Measurements from ENCODE around the gene PDE8B. TPM values are rescaled to one million over a fixed set of nuclear protein-coding genes. Genes with fewer than 3 reads are reported as not detected.

Gene PDE8B
- total RNA-seq, 2 donors from 2014 or later, result 0.10 TPM; not detected in 1

GRCh38 chr5:77181596-77182304 lies 28.7 kb upstream of the PDE8B start:
- no peak for DNase-seq (ENCODE audit: low spot score in 2 of 2)
- H3K9me3 Mint-ChIP-seq, result no peaks in the 10 kb centered on the region
- H3K36me3 Mint-ChIP-seq, result no peaks in the 10 kb centered on the region
- H3K27ac Mint-ChIP-seq, result no peak overlapping the region
- ATAC-seq, result no peak

GRCh38 chr5:77182367-77182766 lies 28.1 kb upstream of the PDE8B start:
- no peak for DNase-seq (ENCODE audit: low spot score in 2 of 2)
- no peak for ATAC-seq
- Mint-ChIP-seq H3K36me3 (no peaks in the 10 kb centered on the region), H3K27ac (no peak overlapping the region), H3K9me3 (no peaks in the 10 kb centered on the region)

- ATAC-seq (no peak), DNase-seq (ENCODE audit: low spot score in 2 of 2) (no peak)
- H3K27ac Mint-ChIP-seq, result no peak overlapping the region
- H3K9me3 Mint-ChIP-seq, result no peaks in the 10 kb centered on the region
- H3K36me3 Mint-ChIP-seq, result no peaks in the 10 kb centered on the region
These were observed 23.7 kb upstream of the PDE8B start for GRCh38 chr5:77186652-77187370.

- Mint-ChIP-seq H3K9me3 (no peaks in the 10 kb centered on the region), H3K36me3 (no peaks in the 10 kb centered on the region), H3K27ac (no peak overlapping the region)
- DNase-seq (ENCODE audit: low spot score in 2 of 2) (no peak), ATAC-seq (no peak)
These were observed 21.1 kb upstream of the PDE8B start for GRCh38 chr5:77189421-77189820.

GRCh38 chr5:77192441-77193050 lies 17.9 kb upstream of the PDE8B start:
- DNase-seq (ENCODE audit: low spot score in 2 of 2), result no peak
- Mint-ChIP-seq H3K27ac (no peak overlapping the region), H3K36me3 (peaks cover 2 to 4% of the 10 kb centered on the region in 2 donors), H3K9me3 (peaks cover 2 to 3% of the 10 kb centered on the region in 2 donors)
- ATAC-seq, result no peak

- DNase-seq (ENCODE audit: low spot score in 2 of 2) (no peak), ATAC-seq (no peak)
- Mint-ChIP-seq H3K36me3 (peaks cover 16% of the 10 kb centered on the region in 2 donors), H3K27ac (no peak overlapping the region), H3K9me3 (peaks cover 11 to 12% of the 10 kb centered on the region in 2 donors)
These were observed 15.7 kb upstream of the PDE8B start for GRCh38 chr5:77194762-77195161.

GRCh38 chr5:77197840-77198554 lies 12.5 kb upstream of the PDE8B start:
- H3K9me3 Mint-ChIP-seq, result peaks cover 11 to 12% of the 10 kb centered on the region in 2 donors
- no peak for DNase-seq (ENCODE audit: low spot score in 2 of 2)
- H3K36me3 Mint-ChIP-seq, result peaks cover 16% of the 10 kb centered on the region in 2 donors
- H3K27ac Mint-ChIP-seq, result no peak overlapping the region
- no peak for ATAC-seq

GRCh38 chr5:77200663-77201062 lies 9.8 kb upstream of the PDE8B start:
- H3K27ac Mint-ChIP-seq, result no peak overlapping the region
- H3K9me3 Mint-ChIP-seq, result peaks cover 11 to 12% of the 10 kb centered on the region in 2 donors
- peaks cover 16% of the 10 kb centered on the region in 2 donors for H3K36me3 Mint-ChIP-seq
- DNase-seq (ENCODE audit: low spot score in 2 of 2) (no peak), ATAC-seq (no peak)

GRCh38 chr5:77202145-77202544 lies 8.3 kb upstream of the PDE8B start:
- H3K36me3 Mint-ChIP-seq, result peaks cover 16% of the 10 kb centered on the region in 2 donors
- H3K27ac Mint-ChIP-seq, result no peak overlapping the region
- peaks cover 11 to 12% of the 10 kb centered on the region in 2 donors for H3K9me3 Mint-ChIP-seq
- DNase-seq (ENCODE audit: low spot score in 2 of 2), result no peak
- no peak for ATAC-seq

GRCh38 chr5:77204967-77205366 lies 5.5 kb upstream of the PDE8B start:
- Mint-ChIP-seq H3K27ac (no peak overlapping the region), H3K36me3 (peaks cover 5% of the 10 kb centered on the region in 2 donors)
- ATAC-seq, result no peak

GRCh38 chr5:77208507-77209163 lies 1.8 kb upstream of the PDE8B start:
- ATAC-seq (no peak), DNase-seq (ENCODE audit: low spot score in 2 of 2) (no peak)
- H3K9me3 Mint-ChIP-seq, result no peaks in the 10 kb centered on the region
- H3K36me3 Mint-ChIP-seq, result peaks cover 6 to 12% of the 10 kb centered on the region in 2 donors
- no peak overlapping the region for H3K27ac Mint-ChIP-seq

More at GRCh38 chr5:77204967-77205366, 5.5 kb upstream of the PDE8B start:
- DNase-seq (ENCODE audit: low spot score in 2 of 2), result no peak
- no peaks in the 10 kb centered on the region for H3K9me3 Mint-ChIP-seq

- H3K9me3 Mint-ChIP-seq, result no peaks in the 10 kb centered on the region
- no peak overlapping the region for H3K27ac Mint-ChIP-seq
- no peak for DNase-seq (ENCODE audit: low spot score in 2 of 2)
- ATAC-seq, result no peak
- peaks cover 6 to 12% of the 10 kb centered on the region in 2 donors for H3K36me3 Mint-ChIP-seq
These were observed 887 bp upstream of the PDE8B start for GRCh38 chr5:77209495-77210090.

- H3K36me3 Mint-ChIP-seq, result peaks cover 6 to 12% of the 10 kb centered on the region in 2 donors
- peak; percentile 24 to 34 for ATAC-seq
- no peaks in the 10 kb centered on the region for H3K9me3 Mint-ChIP-seq
- no peak for DNase-seq (ENCODE audit: low spot score in 2 of 2)
- no peak overlapping the region for H3K27ac Mint-ChIP-seq
These were observed 647 bp downstream of the PDE8B start for GRCh38 chr5:77210964-77211690.

- no peaks in the 10 kb centered on the region for H3K9me3 Mint-ChIP-seq
- ATAC-seq (no peak), DNase-seq (ENCODE audit: low spot score in 2 of 2) (no peak)
- H3K36me3 Mint-ChIP-seq, result peaks cover 6 to 12% of the 10 kb centered on the region in 2 donors
- H3K27ac Mint-ChIP-seq, result no peak overlapping the region
These were observed 1.2 kb downstream of the PDE8B start for GRCh38 chr5:77211691-77212047.

- no peaks in the 10 kb centered on the region for H3K9me3 Mint-ChIP-seq
- ATAC-seq (no peak), DNase-seq (ENCODE audit: low spot score in 2 of 2) (no peak)
- H3K36me3 Mint-ChIP-seq, result peaks cover 6 to 12% of the 10 kb centered on the region in 2 donors
- no peak overlapping the region for H3K27ac Mint-ChIP-seq
These were observed 3.1 kb downstream of the PDE8B start for GRCh38 chr5:77213601-77214000.

Measured in activated naive CD4-positive, alpha-beta T cell treated with anti-CD3 and anti-CD28 coated beads, Interleukin-2, amount 50 U/mL, for 72 hours (primary cell).